Stimulated activated CD8-positive, alpha-beta memory T cell treated with anti-CD3 and anti-CD28 coated beads, Interleukin-7, amount 100 ng/mL, for 1 hour (primary cell): ENCODE measurements around the gene CIZ1.

ENCODE experiments used
- DNase-seq, 2 donors: peaks; one replicate each; pipeline ENCODE4 v3.0.0-alpha.2; 2020; ENCODE audit warnings: low read depth in 2 of 2

Gene CIZ1

GRCh38 chr9:128125580-128126354 lies 65.6 kb downstream of the CIZ1 start:
- DNase-seq, result no peak

- no peak for DNase-seq
Observed at GRCh38 chr9:128124873-128125579, 66.3 kb downstream of the CIZ1 start.

GRCh38 chr9:128124451-128124850 lies 66.9 kb downstream of the CIZ1 start:
- no peak for DNase-seq

- DNase-seq, result no peak
Observed at GRCh38 chr9:128123451-128124080, 67.8 kb downstream of the CIZ1 start.

- DNase-seq, result no peak
Observed at GRCh38 chr9:128122809-128123175, 68.6 kb downstream of the CIZ1 start.

GRCh38 chr9:128121924-128122808 lies 69.2 kb downstream of the CIZ1 start:
- no peak for DNase-seq

GRCh38 chr9:128121466-128121810 lies 69.9 kb downstream of the CIZ1 start:
- DNase-seq, result no peak

GRCh38 chr9:128120741-128121465 lies 70.5 kb downstream of the CIZ1 start:
- DNase-seq, result no peak

GRCh38 chr9:128120061-128120740 lies 71.2 kb downstream of the CIZ1 start:
- no peak for DNase-seq

GRCh38 chr9:128118971-128119665 lies 72.3 kb downstream of the CIZ1 start:
- DNase-seq, result no peak

GRCh38 chr9:128118472-128118857 lies 72.9 kb downstream of the CIZ1 start:
- no peak for DNase-seq

GRCh38 chr9:128117613-128118471 lies 73.5 kb downstream of the CIZ1 start:
- DNase-seq, result peak; percentile 92 to 99

- DNase-seq, result no peak
Observed at GRCh38 chr9:128116104-128117083, 75.0 kb downstream of the CIZ1 start.
